HL-60 (cell line): Measurements from ENCODE around the gene RNLS.

Experiments
- CTCF ChIP-seq: IDR thresholded peaks from one replicate; pipeline ENCODE4 v1.5.1; 2011; ENCODE audit warnings: low read length, control low read depth, inconsistent platforms; ENCODE audit not compliant: insufficient read depth
- GABPA ChIP-seq: IDR thresholded peaks from 2 replicates; pipeline ENCODE4 v1.6.1; 2012; ENCODE audit warnings: low read depth
- TF ChIP-seq, protein P1 (sequence below): IDR thresholded peaks from 2 replicates; pipeline ENCODE4 v1.6.1; 2012; ENCODE audit warnings: low read depth; ENCODE audit not compliant: insufficient replicate concordance

DNA sequence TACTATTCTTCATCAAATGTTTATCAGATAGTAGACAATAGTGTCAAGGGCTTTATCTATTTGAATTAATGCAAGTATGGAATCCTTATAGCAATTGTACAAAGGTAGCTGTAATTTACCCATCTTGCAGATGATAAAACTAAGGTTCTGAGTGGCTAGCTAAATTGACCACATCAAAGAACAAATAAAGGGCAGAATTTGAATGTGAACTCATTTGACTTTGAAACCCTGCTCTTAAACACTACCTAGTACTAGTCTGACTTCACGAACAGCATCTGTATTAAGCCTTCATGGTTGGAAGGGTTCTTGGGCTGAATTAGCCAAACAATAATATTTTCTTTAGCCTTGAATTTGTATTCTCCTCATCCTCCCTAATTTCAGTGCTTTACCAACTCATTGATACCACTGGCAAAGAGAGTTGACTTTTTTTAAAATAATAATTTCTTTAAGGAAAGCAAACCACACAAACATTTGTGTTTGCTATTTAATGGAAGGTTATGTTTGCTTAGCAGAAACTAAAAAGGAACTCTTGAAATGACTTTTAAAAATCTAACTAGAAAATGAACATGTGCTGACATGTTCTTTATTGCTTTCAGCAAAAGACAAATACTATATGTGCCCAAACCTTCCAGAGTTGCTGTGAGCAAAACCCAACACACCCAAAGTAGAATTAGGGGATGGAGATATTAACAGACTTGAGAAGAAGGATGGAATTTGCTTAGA lies 322.6 kb downstream of the RNLS start:
- no peak for TF ChIP-seq CTCF
- no peak for TF ChIP-seq GABPA
- TF ChIP-seq, protein P1, sequence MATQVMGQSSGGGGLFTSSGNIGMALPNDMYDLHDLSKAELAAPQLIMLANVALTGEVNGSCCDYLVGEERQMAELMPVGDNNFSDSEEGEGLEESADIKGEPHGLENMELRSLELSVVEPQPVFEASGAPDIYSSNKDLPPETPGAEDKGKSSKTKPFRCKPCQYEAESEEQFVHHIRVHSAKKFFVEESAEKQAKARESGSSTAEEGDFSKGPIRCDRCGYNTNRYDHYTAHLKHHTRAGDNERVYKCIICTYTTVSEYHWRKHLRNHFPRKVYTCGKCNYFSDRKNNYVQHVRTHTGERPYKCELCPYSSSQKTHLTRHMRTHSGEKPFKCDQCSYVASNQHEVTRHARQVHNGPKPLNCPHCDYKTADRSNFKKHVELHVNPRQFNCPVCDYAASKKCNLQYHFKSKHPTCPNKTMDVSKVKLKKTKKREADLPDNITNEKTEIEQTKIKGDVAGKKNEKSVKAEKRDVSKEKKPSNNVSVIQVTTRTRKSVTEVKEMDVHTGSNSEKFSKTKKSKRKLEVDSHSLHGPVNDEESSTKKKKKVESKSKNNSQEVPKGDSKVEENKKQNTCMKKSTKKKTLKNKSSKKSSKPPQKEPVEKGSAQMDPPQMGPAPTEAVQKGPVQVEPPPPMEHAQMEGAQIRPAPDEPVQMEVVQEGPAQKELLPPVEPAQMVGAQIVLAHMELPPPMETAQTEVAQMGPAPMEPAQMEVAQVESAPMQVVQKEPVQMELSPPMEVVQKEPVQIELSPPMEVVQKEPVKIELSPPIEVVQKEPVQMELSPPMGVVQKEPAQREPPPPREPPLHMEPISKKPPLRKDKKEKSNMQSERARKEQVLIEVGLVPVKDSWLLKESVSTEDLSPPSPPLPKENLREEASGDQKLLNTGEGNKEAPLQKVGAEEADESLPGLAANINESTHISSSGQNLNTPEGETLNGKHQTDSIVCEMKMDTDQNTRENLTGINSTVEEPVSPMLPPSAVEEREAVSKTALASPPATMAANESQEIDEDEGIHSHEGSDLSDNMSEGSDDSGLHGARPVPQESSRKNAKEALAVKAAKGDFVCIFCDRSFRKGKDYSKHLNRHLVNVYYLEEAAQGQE: no peak
